ENCODE measurements around the gene WDR93.

DNA sequence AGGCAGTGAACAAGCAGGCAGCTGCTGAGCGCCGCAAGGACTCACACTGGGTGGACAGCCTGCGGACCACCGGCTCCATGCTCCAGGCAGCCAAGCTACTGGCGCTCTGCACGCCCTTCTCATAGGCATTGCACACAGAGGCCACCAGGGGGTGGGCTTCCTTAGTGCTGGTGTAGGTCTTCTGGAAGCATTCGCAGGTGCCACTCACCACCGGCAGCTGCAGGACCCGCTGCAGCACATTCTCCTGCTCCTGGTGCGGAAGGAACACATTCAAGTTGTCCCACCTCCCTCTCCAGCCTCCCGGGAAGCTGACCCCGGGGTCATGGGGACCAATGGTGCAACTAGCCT lies 17.5 kb upstream of the WDR93 start:
- TF ChIP-seq, protein P1, sequence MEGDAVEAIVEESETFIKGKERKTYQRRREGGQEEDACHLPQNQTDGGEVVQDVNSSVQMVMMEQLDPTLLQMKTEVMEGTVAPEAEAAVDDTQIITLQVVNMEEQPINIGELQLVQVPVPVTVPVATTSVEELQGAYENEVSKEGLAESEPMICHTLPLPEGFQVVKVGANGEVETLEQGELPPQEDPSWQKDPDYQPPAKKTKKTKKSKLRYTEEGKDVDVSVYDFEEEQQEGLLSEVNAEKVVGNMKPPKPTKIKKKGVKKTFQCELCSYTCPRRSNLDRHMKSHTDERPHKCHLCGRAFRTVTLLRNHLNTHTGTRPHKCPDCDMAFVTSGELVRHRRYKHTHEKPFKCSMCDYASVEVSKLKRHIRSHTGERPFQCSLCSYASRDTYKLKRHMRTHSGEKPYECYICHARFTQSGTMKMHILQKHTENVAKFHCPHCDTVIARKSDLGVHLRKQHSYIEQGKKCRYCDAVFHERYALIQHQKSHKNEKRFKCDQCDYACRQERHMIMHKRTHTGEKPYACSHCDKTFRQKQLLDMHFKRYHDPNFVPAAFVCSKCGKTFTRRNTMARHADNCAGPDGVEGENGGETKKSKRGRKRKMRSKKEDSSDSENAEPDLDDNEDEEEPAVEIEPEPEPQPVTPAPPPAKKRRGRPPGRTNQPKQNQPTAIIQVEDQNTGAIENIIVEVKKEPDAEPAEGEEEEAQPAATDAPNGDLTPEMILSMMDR (IDR thresholded peaks at IDR 0.05) = peak in 2 of 6 experiments; percentile 28 to 29
- no peak for TF ChIP-seq POLR2A (IDR thresholded peaks at IDR 0.05)

All from adrenal gland (tissue), 5 donors.